Pancreas (tissue), 10 donors: ENCODE measurements around the gene LRRC26. TPM values are rescaled to one million over a fixed set of nuclear protein-coding genes. Genes with fewer than 3 reads are reported as not detected.

Source experiments
- ATAC-seq, 4 donors: fragments of 200-7000 bp; cut with Tn5 transposase; one replicate each; pipeline versions ENCODE4 v1.8.0 to v1.9.1; 2020; ENCODE audit warnings: mild to moderate bottlenecking in 4 of 4, moderate library complexity in 4 of 4
- DNase-seq, 6 donors: peaks; one replicate each; pipeline ENCODE4 v3.0.0-alpha.2; 2020
- FAIRE-seq: peaks from 2 replicates; lab custom pipeline; 2012; peaks lifted over from hg19 to GRCh38; lab: Jason Lieb, UNC
- H3K27ac ChIP-seq, 4 donors: fragments of 200-600 bp; sonication (generic); 1 replicate in 3 of 4; 2 replicates in 1 of 4; pipeline versions ENCODE4 v1.5.0 to v1.8.0; 2020
- H3K27me3 ChIP-seq, 4 donors: fragments of 200-600 bp; one replicate each; pipeline ENCODE4 v1.8.0; 2021
- H3K36me3 ChIP-seq, 3 donors: fragments of 200-600 bp; sonication (generic) in 1 of 3; one replicate each; pipeline versions ENCODE4 v1.5.0 to v1.8.0; 2020 to 2021
- H3K4me1 ChIP-seq, 3 donors: fragments of 200-600 bp; one replicate each; pipeline ENCODE4 v1.8.0; 2021
- H3K4me3 ChIP-seq, 4 donors: fragments of 200-600 bp; sonication (generic) in 2 of 4; one replicate each; pipeline versions ENCODE4 v1.5.0 to v1.8.0; 2020 to 2021
- H3K9me3 ChIP-seq, 4 donors: fragments of 200-600 bp; one replicate each; pipeline ENCODE4 v1.8.0; 2021
- CTCF ChIP-seq, 4 donors: fragments of 200-600 bp; sonication (generic) in 3 of 4; IDR thresholded peaks; one replicate each; pipeline versions ENCODE4 v1.5.0 to v1.8.0; 2021; ENCODE audit warnings: antibody characterized with exemption in 4 of 4
- WGBS, 2 donors: extraction: QIAGEN DNeasy Blood & Tissue Kit; methylation state at CpG; one replicate each; pipeline ENCODE4 v1.1.7; 2013; 5-methylcytosine and 5-hydroxymethylcytosine counted together
- intact Hi-C, 3 donors: fragments of 100-400 bp; cut with DNase I; formaldehyde crosslinking; loops; one replicate each; pipeline versions ENCODE4 v1.11.1 to v1.14.2; 2022
- polyA plus RNA-seq, 2 donors: library from polyadenylated mRNA; stranded (reverse); fragments of 200-250 nt; gene quantifications; one replicate each; pipeline ENCODE4 v1.2.3, GENCODE V29; 2013
- total RNA-seq, 6 donors: library from RNA; stranded (reverse); fragmentation: NEBNext Ultra II Directional in 4 of 6; extraction: Animal tissue kit (Norgen Biotek cat#: 25700) in 4 of 6; gene quantifications; one replicate each; pipeline versions ENCODE4 v1.2.1 to v1.2.4, GENCODE V29; 2021 to 2023
- donor health status: healthy with polysubstance abuse.
- donor health status: DM: no; HTN: no; CAD: no; lungs with moderate emphysema.
- donor health status: DM: no; HTN: no; CAD: no.
- donor health status: control.
- donor health status: control.
- donor health status: Bipolar disorder and iron deficiency.
- donor health status: DM: yes; HTN: yes; CAD: no.
- donor health status: DM: no; HTN: no; CAD: no.
- donor health status: DM: no; HTN: no; CAD: no.
- donor health status: DM: yes; HTN: yes; CAD: no.

The LRRC26 gene
- total and polyA plus RNA-seq, 8 donors = 0.28 to 0.90 (median 0.49) TPM; not detected in 2

GRCh38 chr9:137192448-137192780 is 22.6 kb upstream of the LRRC26 start:
- FAIRE-seq (no peak), DNase-seq (no peak)

GRCh38 chr9:137191691-137192447 is 22.0 kb upstream of the LRRC26 start:
- ATAC-seq = no peak
- WGBS, 2 donors = 67 to 68% methylated on average over 22 of the region's 22 CpGs
- TF ChIP-seq CTCF (IDR thresholded peaks at IDR 0.05) = no peak
- H3K9me3 ChIP-seq = no peaks in the 10 kb centered on the region
- H3K27me3 ChIP-seq = no peaks in the 10 kb centered on the region
- H3K4me1 ChIP-seq = peaks cover 36 to 65% (median 42%) of the 10 kb centered on the region in 3 donors
- H3K36me3 ChIP-seq = peaks cover 0 to 7% (median 0%) of the 10 kb centered on the region in 3 donors
- peak overlapping the region in 1 of 4 donors; percentile 22 for H3K27ac ChIP-seq
- FAIRE-seq = no peak
- H3K4me3 ChIP-seq = no peak overlapping the region
- peak in 1 of 6 donors; percentile 52 for DNase-seq
- intact Hi-C loops = loop anchor here in 1 of 3 donors (5.0 kb wide), 1 partner anchor 45 kb away; no protein-coding TSS in a partner anchor

More at GRCh38 chr9:137192448-137192780, 22.6 kb upstream of the LRRC26 start:
- H3K27me3 ChIP-seq = no peaks in the 10 kb centered on the region
- no peak overlapping the region for H3K4me3 ChIP-seq
- no peaks in the 10 kb centered on the region for H3K9me3 ChIP-seq
- intact Hi-C loops = loop anchor here in 1 of 3 donors (5.0 kb wide), 1 partner anchor 45 kb away; no protein-coding TSS in a partner anchor
- no peak for ATAC-seq
- WGBS, 2 donors = 64 to 74% methylated on average over 9 to 10 of the region's 10 CpGs
- TF ChIP-seq CTCF (IDR thresholded peaks at IDR 0.05) = no peak
- peaks cover 31 to 59% (median 37%) of the 10 kb centered on the region in 3 donors for H3K4me1 ChIP-seq
- H3K27ac ChIP-seq = no peak overlapping the region
- peaks cover 0 to 7% (median 0%) of the 10 kb centered on the region in 3 donors for H3K36me3 ChIP-seq

GRCh38 chr9:137191245-137191644 is 21.4 kb upstream of the LRRC26 start:
- intact Hi-C loops = loop anchor here in 1 of 3 donors (5.0 kb wide), 1 partner anchor 46 kb away; no protein-coding TSS in a partner anchor
- H3K4me3 ChIP-seq = no peak overlapping the region
- DNase-seq (peak in 1 of 6 donors; percentile 39), ATAC-seq (no peak), FAIRE-seq (no peak)
- 50 to 60% methylated on average over 3 of the region's 3 CpGs for WGBS, 2 donors
- H3K27ac ChIP-seq = no peak overlapping the region
- H3K36me3 ChIP-seq = peaks cover 0 to 7% (median 0%) of the 10 kb centered on the region in 3 donors
- TF ChIP-seq CTCF (IDR thresholded peaks at IDR 0.05) = no peak
- no peaks in the 10 kb centered on the region for H3K9me3 ChIP-seq
- H3K4me1 ChIP-seq = peaks cover 42 to 71% (median 47%) of the 10 kb centered on the region in 3 donors
- no peaks in the 10 kb centered on the region for H3K27me3 ChIP-seq

GRCh38 chr9:137190315-137190856 is 20.5 kb upstream of the LRRC26 start:
- FAIRE-seq = no peak
- peak in 1 of 6 donors; percentile 59 for DNase-seq
- no peak for TF ChIP-seq CTCF (IDR thresholded peaks at IDR 0.05)
- intact Hi-C loops = loop anchor here in 1 of 3 donors (5.0 kb wide), 1 partner anchor 47 kb away; no protein-coding TSS in a partner anchor
- 22 to 31% methylated on average over 9 of the region's 9 CpGs for WGBS, 2 donors
- H3K4me1 ChIP-seq = peaks cover 46 to 65% (median 47%) of the 10 kb centered on the region in 3 donors
- H3K36me3 ChIP-seq = peaks cover 0 to 7% (median 0%) of the 10 kb centered on the region in 3 donors
- H3K27ac ChIP-seq = peak overlapping the region; percentile 86 to 97 (median 92)
- no peaks in the 10 kb centered on the region for H3K27me3 ChIP-seq
- ATAC-seq = no peak
- H3K9me3 ChIP-seq = no peaks in the 10 kb centered on the region
- H3K4me3 ChIP-seq = peak overlapping the region in 2 of 4 donors; percentile 86 to 97
